CD4-positive, alpha-beta T cell treated with Interferon gamma for 1 hour (primary cell): ENCODE data around the gene NCK1.
"Not testable (repeated sequence)": the region's sequence is repeated elsewhere in the genome, so short reads cannot be mapped to it uniquely, and the experiment has no call there.

Experiments
- DNase-seq: peaks from one replicate; pipeline ENCODE4 v3.0.0-alpha.2; 2020

NCK1 gene

GRCh38 chr3:136950623-136951022 is 88.6 kb downstream of the NCK1 start:
- DNase-seq, result no peak

GRCh38 chr3:136952292-136952691 is 90.3 kb downstream of the NCK1 start:
- no peak for DNase-seq

GRCh38 chr3:136954251-136954650 is 92.2 kb downstream of the NCK1 start:
- DNase-seq, result no peak

GRCh38 chr3:136954980-136955780 is 93.2 kb downstream of the NCK1 start:
- DNase-seq, result no peak

- no peak for DNase-seq
These were observed 93.8 kb downstream of the NCK1 start for GRCh38 chr3:136955813-136956212.

- no peak for DNase-seq
These were observed 95.0 kb downstream of the NCK1 start for GRCh38 chr3:136956971-136957370.

GRCh38 chr3:136957751-136958288 is 95.8 kb downstream of the NCK1 start, which contains the start of gene IL20RB:
TSS of gene IL20RB (plus strand) at chr3:136957983. CDS start at chr3:136958114, 131 bp downstream.
- DNase-seq, result no peak

GRCh38 chr3:136958939-136959338 is 96.9 kb downstream of the NCK1 start:
- no peak for DNase-seq

- no peak for DNase-seq
These were observed 97.6 kb downstream of the NCK1 start for GRCh38 chr3:136959599-136959998.

- no peak for DNase-seq
These were observed 99.1 kb downstream of the NCK1 start for GRCh38 chr3:136960838-136961836.

GRCh38 chr3:136962927-136963326 is 100.9 kb downstream of the NCK1 start:
- DNase-seq, result no peak

GRCh38 chr3:136969539-136969938 is 107.5 kb downstream of the NCK1 start:
- DNase-seq, result not testable (repeated sequence)

GRCh38 chr3:136973352-136973751 is 111.3 kb downstream of the NCK1 start:
- no peak for DNase-seq

GRCh38 chr3:136974670-136975069 is 112.7 kb downstream of the NCK1 start:
- DNase-seq, result no peak

- DNase-seq, result no peak
These were observed 117.2 kb downstream of the NCK1 start for GRCh38 chr3:136979204-136979603.

- no peak for DNase-seq
These were observed 117.7 kb downstream of the NCK1 start for GRCh38 chr3:136979684-136980083.

GRCh38 chr3:136982033-136982432 is 120.0 kb downstream of the NCK1 start:
- DNase-seq, result no peak

GRCh38 chr3:136982520-136983138 is 120.6 kb downstream of the NCK1 start:
- no peak for DNase-seq

- DNase-seq, result no peak
These were observed 122.8 kb downstream of the NCK1 start for GRCh38 chr3:136984837-136985236.

GRCh38 chr3:136987398-136987980 is 125.5 kb downstream of the NCK1 start:
- not testable (repeated sequence) for DNase-seq

- no peak for DNase-seq
These were observed 126.6 kb downstream of the NCK1 start for GRCh38 chr3:136988651-136989050.

- DNase-seq, result no peak
These were observed 127.9 kb downstream of the NCK1 start for GRCh38 chr3:136989781-136990524.
